GM23338 (cell line): ENCODE measurements around the gene TGM6. TPM values are rescaled to one million over a fixed set of nuclear protein-coding genes. Genes with fewer than 3 reads are reported as not detected.
A peak's percentile ranks its signal among the peaks of the same experiment; 100 is the strongest.

Source experiments
- ATAC-seq: fragments of 200-7000 bp; cut with Tn5 transposase; 3 replicates; pipeline ENCODE4 v1.9.1; 2020
- DNase-seq: peaks from one replicate; pipeline ENCODE4 v3.0.0-alpha.2; 2015; ENCODE audit warnings: low spot score
- H2AFZ ChIP-seq: fragments of 200-600 bp; sonication (generic); 2 replicates; pipeline ENCODE4 v1.8.0; 2016; ENCODE audit warnings: antibody characterized with exemption, mild to moderate bottlenecking, moderate library complexity
- H3F3A ChIP-seq: fragments of 200-600 bp; sonication (generic); replicated peaks from 2 replicates; pipeline ENCODE4 v1.8.0; 2017; ENCODE audit warnings: antibody characterized with exemption, mixed run types, low read depth
- H3K27ac ChIP-seq: fragments of 200-600 bp; sonication (generic); 2 replicates; pipeline ENCODE4 v1.6.1; 2016; ENCODE audit warnings: low read depth
- H3K27me3 ChIP-seq: fragments of 200-600 bp; sonication (generic); 2 replicates; pipeline ENCODE4 v1.8.0; 2016; ENCODE audit warnings: mild to moderate bottlenecking, mixed run types, moderate library complexity; ENCODE audit not compliant: insufficient read depth
- H3K36me3 ChIP-seq: fragments of 200-600 bp; sonication (generic); 2 replicates; pipeline ENCODE4 v1.8.0; 2016; ENCODE audit warnings: mild to moderate bottlenecking; ENCODE audit not compliant: insufficient read depth
- H3K4me1 ChIP-seq: fragments of 200-600 bp; sonication (generic); 2 replicates; pipeline ENCODE4 v1.8.0; 2016; ENCODE audit warnings: mild to moderate bottlenecking, moderate library complexity; ENCODE audit not compliant: insufficient read depth
- H3K4me2 ChIP-seq: fragments of 200-600 bp; sonication (generic); 2 replicates; pipeline ENCODE4 v1.7.1; 2017; ENCODE audit warnings: mixed run types
- H3K4me3 ChIP-seq: fragments of 200-600 bp; sonication (generic); 2 replicates; pipeline ENCODE4 v1.6.1; 2016; ENCODE audit warnings: mixed run types
- H3K79me2 ChIP-seq: fragments of 200-600 bp; sonication (generic); replicated peaks from 2 replicates; pipeline ENCODE4 v1.8.0; 2017; ENCODE audit warnings: mild to moderate bottlenecking; ENCODE audit not compliant: insufficient read depth
- H3K9me2 ChIP-seq: fragments of 200-600 bp; sonication (generic); 2 replicates; pipeline ENCODE4 v1.8.0; 2017; ENCODE audit not compliant: insufficient read depth
- H4K20me1 ChIP-seq: fragments of 200-600 bp; sonication (generic); replicated peaks from 2 replicates; pipeline ENCODE4 v1.8.0; 2017; ENCODE audit warnings: mild to moderate bottlenecking; ENCODE audit not compliant: insufficient read depth
- H3K27ac Mint-ChIP-seq: 2 replicates; pipeline ENCODE4 v1.8.0; 2020; ENCODE audit warnings: inconsistent platforms, mild to moderate bottlenecking, moderate library complexity, mixed read lengths
- H3K27me3 Mint-ChIP-seq: 3 replicates; pipeline ENCODE4 v1.8.0; 2022; ENCODE audit warnings: low read depth, mild to moderate bottlenecking, moderate library complexity, mixed read lengths, inconsistent platforms; ENCODE audit not compliant: insufficient read depth, poor library complexity
- H3K36me3 Mint-ChIP-seq: 3 replicates; pipeline ENCODE4 v1.8.0; 2021; ENCODE audit warnings: low read depth, mild to moderate bottlenecking, inconsistent platforms, moderate library complexity, mixed read lengths
- H3K4me1 Mint-ChIP-seq: 3 replicates; pipeline ENCODE4 v1.8.0; 2020; ENCODE audit warnings: mild to moderate bottlenecking, inconsistent platforms, mixed read lengths
- H3K4me3 Mint-ChIP-seq: 3 replicates; pipeline ENCODE4 v1.8.0; 2021; ENCODE audit warnings: moderate library complexity, mild to moderate bottlenecking, inconsistent platforms, mixed read lengths
- H3K9me3 Mint-ChIP-seq: 3 replicates; pipeline ENCODE4 v1.8.0; 2020; ENCODE audit warnings: moderate library complexity, mild to moderate bottlenecking, inconsistent platforms, mixed read lengths
- CTCF ChIP-seq, 2 experiments: fragments of 200-600 bp in 1 of 2; sonication (generic) in 1 of 2; conservative IDR thresholded peaks; 2 replicates each; pipeline versions ENCODE4 v1.5.1 to v1.6.1; 2016 to 2017; ENCODE audit warnings: antibody characterized with exemption in 2 of 2, low read depth in 2 of 2, mild to moderate bottlenecking in 2 of 2, moderate library complexity in 1 of 2
- ETS1 ChIP-seq: IDR thresholded peaks from 2 replicates; pipeline ENCODE4 v1.6.1; 2016; ENCODE audit warnings: antibody characterized with exemption
- EZH2 ChIP-seq: fragments of 200-600 bp; sonication (generic); IDR thresholded peaks from one replicate; pipeline ENCODE4 v1.8.0; 2017; ENCODE audit warnings: antibody characterized with exemption, mild to moderate bottlenecking, low read depth; ENCODE audit not compliant: unreplicated experiment
- EZH2phosphoT487 ChIP-seq: fragments of 200-600 bp; sonication (generic); IDR thresholded peaks from one replicate; pipeline ENCODE4 v1.8.1; 2018; ENCODE audit warnings: antibody characterized with exemption; ENCODE audit not compliant: unreplicated experiment
- NANOG ChIP-seq: IDR thresholded peaks from 2 replicates; pipeline ENCODE4 v1.6.1; 2016; ENCODE audit warnings: antibody characterized with exemption, borderline replicate concordance
- POLR2AphosphoS5 ChIP-seq: IDR thresholded peaks from 2 replicates; pipeline ENCODE4 v1.6.1; 2016; ENCODE audit warnings: antibody characterized with exemption, low read depth
- REST ChIP-seq: IDR thresholded peaks from one replicate; pipeline ENCODE4 v1.6.1; 2018; ENCODE audit warnings: antibody characterized with exemption; ENCODE audit not compliant: unreplicated experiment
- STAT1 ChIP-seq: IDR thresholded peaks from one replicate; pipeline ENCODE4 v1.6.1; 2016; ENCODE audit warnings: antibody characterized with exemption; ENCODE audit not compliant: unreplicated experiment
- ZNF331 ChIP-seq: fragments of 250-450 bp; sonication (Bioruptor Pico); IDR thresholded peaks from 2 replicates; pipeline ENCODE4 v1.5.0; 2020; ENCODE audit warnings: low read depth, mild to moderate bottlenecking, moderate library complexity
- polyA plus RNA-seq: library from polyadenylated mRNA; unstranded; fragments of >200 nt; fragmentation: Nextera tagmentation; extraction: Ambion mirVana; gene quantifications from 2 replicates; pipeline ENCODE4 v1.2.1, GENCODE V29; 2016
- total RNA-seq: library from RNA; depleted of rRNA; stranded (reverse); fragments of >200 nt; shearing (Covaris generic); gene quantifications from 2 replicates; pipeline ENCODE4 v1.2.3, GENCODE V29; 2014

The TGM6 gene
- total and polyA plus RNA-seq, 2 experiments from 2014 or later = not detected

- no peak for TF ChIP-seq ETS1
- no peak for TF ChIP-seq EZH2
- no peak for TF ChIP-seq STAT1
- TF ChIP-seq REST = no peak
- TF ChIP-seq ZNF331 (CRISPR knock-in tag) = no peak
- TF ChIP-seq CTCF (conservative IDR thresholded peaks at IDR 0.05; ENCODE audit: low read depth in 2 of 2) = no peak
Measured at GRCh38 chr20:2401527-2401926, 20.8 kb downstream of the TGM6 start (continued).

GRCh38 chr20:2402271-2402980 is 21.7 kb downstream of the TGM6 start:
- Histone ChIP-seq H3K4me2 (no peak overlapping the region), H4K20me1 (no peaks in the 10 kb centered on the region), H3K9me2 (no peaks in the 10 kb centered on the region), H3K27me3 (no peaks in the 10 kb centered on the region), H3K36me3 (no peaks in the 10 kb centered on the region), H3K4me3 (no peak overlapping the region), H3K27ac (no peak overlapping the region), H2AFZ (0 out of 2 replicates have a peak overlapping the region, but pooled peaks have one; percentile 52), H3K79me2 (no peaks in the 10 kb centered on the region), H3K4me1 (no peaks in the 10 kb centered on the region), H3F3A (no peaks in the 10 kb centered on the region)
- ATAC-seq (peak; percentile 47; the same call in 2 of the 3 replicates), DNase-seq (peak; percentile 45)
- H3K27ac Mint-ChIP-seq = no peak overlapping the region
- no peaks in the 10 kb centered on the region for H3K4me1 Mint-ChIP-seq
- H3K4me3 Mint-ChIP-seq = no peak overlapping the region
- peaks cover 3% of the 10 kb centered on the region for H3K27me3 Mint-ChIP-seq
- H3K36me3 Mint-ChIP-seq = no peaks in the 10 kb centered on the region
- H3K9me3 Mint-ChIP-seq = peaks cover 11% of the 10 kb centered on the region; the same call in 2 of the 3 replicates
- TF ChIP-seq NANOG (no peak), POLR2AphosphoS5 (no peak), CTCF (conservative IDR thresholded peaks at IDR 0.05; ENCODE audit: low read depth in 2 of 2) (peak; percentile 48 to 58), EZH2phosphoT487 (no peak)
